GM10266 (cell line): Measurements from ENCODE around the gene FOXM1.

Experiments used
- DNase-seq: peaks from one replicate; pipeline ENCODE4 v3.0.0; 2012; ENCODE audit errors: extremely low spot score
- TF ChIP-seq, protein P1 (sequence below): IDR thresholded peaks from 2 replicates; pipeline ENCODE4 v1.5.1; 2012; ENCODE audit warnings: mild to moderate bottlenecking, low read depth; ENCODE audit not compliant: control insufficient read depth, insufficient read depth; ENCODE audit errors: missing control alignments

Gene FOXM1, protein sequence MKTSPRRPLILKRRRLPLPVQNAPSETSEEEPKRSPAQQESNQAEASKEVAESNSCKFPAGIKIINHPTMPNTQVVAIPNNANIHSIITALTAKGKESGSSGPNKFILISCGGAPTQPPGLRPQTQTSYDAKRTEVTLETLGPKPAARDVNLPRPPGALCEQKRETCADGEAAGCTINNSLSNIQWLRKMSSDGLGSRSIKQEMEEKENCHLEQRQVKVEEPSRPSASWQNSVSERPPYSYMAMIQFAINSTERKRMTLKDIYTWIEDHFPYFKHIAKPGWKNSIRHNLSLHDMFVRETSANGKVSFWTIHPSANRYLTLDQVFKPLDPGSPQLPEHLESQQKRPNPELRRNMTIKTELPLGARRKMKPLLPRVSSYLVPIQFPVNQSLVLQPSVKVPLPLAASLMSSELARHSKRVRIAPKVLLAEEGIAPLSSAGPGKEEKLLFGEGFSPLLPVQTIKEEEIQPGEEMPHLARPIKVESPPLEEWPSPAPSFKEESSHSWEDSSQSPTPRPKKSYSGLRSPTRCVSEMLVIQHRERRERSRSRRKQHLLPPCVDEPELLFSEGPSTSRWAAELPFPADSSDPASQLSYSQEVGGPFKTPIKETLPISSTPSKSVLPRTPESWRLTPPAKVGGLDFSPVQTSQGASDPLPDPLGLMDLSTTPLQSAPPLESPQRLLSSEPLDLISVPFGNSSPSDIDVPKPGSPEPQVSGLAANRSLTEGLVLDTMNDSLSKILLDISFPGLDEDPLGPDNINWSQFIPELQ

GRCh38 chr12:2877047-2877952 lies at the start of gene FOXM1, which contains the start of gene RHNO1:
TSS of gene FOXM1 (minus strand) at chr12:2877174. CDS start at chr12:2874478, 2,696 bp downstream.
TSS of gene RHNO1 (plus strand) at chr12:2877223. CDS start at chr12:2885367, 8,144 bp downstream.
- TF ChIP-seq, protein P1, sequence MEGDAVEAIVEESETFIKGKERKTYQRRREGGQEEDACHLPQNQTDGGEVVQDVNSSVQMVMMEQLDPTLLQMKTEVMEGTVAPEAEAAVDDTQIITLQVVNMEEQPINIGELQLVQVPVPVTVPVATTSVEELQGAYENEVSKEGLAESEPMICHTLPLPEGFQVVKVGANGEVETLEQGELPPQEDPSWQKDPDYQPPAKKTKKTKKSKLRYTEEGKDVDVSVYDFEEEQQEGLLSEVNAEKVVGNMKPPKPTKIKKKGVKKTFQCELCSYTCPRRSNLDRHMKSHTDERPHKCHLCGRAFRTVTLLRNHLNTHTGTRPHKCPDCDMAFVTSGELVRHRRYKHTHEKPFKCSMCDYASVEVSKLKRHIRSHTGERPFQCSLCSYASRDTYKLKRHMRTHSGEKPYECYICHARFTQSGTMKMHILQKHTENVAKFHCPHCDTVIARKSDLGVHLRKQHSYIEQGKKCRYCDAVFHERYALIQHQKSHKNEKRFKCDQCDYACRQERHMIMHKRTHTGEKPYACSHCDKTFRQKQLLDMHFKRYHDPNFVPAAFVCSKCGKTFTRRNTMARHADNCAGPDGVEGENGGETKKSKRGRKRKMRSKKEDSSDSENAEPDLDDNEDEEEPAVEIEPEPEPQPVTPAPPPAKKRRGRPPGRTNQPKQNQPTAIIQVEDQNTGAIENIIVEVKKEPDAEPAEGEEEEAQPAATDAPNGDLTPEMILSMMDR: peak; percentile 12
- peak; percentile 95 for DNase-seq

- TF ChIP-seq, protein P1: no peak
- DNase-seq: peak; percentile 20
Measured at GRCh38 chr12:2925322-2925995, 48.5 kb upstream of the FOXM1 start.

GRCh38 chr12:2924019-2924418 lies 47.0 kb upstream of the FOXM1 start:
- no peak for DNase-seq
- TF ChIP-seq, protein P1: no peak

- TF ChIP-seq, protein P1: no peak
- no peak for DNase-seq
Measured at GRCh38 chr12:2923057-2923456, 46.1 kb upstream of the FOXM1 start.

- TF ChIP-seq, protein P1: no peak
- no peak for DNase-seq
Measured at GRCh38 chr12:2922329-2922728, 45.4 kb upstream of the FOXM1 start.

DNA sequence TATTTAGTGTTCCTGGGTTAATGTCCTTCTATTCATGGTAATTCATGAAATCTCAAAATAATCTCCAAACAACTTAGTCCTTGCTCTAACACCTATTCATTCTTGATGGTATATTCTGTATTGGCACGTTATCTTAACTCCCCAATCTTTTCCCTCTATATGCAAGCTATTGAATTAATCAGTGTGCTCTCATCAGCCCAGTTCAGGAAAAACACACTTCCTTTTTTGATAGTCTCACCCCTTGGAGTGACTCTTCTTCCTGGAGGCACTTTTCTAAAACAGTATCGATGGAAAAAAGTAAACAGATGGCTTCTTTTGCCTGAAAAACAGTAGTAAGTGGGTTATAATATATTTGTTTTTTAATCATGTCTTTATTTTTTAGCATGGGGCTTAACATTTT lies 42.3 kb upstream of the FOXM1 start:
- TF ChIP-seq, protein P1: no peak
- no peak for DNase-seq
